M059J (cell line): ENCODE measurements around the gene STRBP. TPM values are rescaled to one million over a fixed set of nuclear protein-coding genes. Genes with fewer than 3 reads are reported as not detected.
A peak's percentile ranks its signal among the peaks of the same experiment; 100 is the strongest.
"Not testable (repeated sequence)": the region's sequence is repeated elsewhere in the genome, so short reads cannot be mapped to it uniquely, and the experiment has no call there.

Source experiments
- DNase-seq: peaks from one replicate; pipeline ENCODE4 v3.0.0-alpha.2; 2012; ENCODE audit warnings: low read depth
- total RNA-seq: library from RNA; depleted of rRNA; stranded (reverse); fragments of >200 nt; shearing (Covaris generic); gene quantifications from 2 replicates; pipeline ENCODE4 v1.2.3, GENCODE V29; 2014

Gene STRBP
- total RNA-seq, 1 experiment from 2014 or later = 17.9 TPM

DNA sequence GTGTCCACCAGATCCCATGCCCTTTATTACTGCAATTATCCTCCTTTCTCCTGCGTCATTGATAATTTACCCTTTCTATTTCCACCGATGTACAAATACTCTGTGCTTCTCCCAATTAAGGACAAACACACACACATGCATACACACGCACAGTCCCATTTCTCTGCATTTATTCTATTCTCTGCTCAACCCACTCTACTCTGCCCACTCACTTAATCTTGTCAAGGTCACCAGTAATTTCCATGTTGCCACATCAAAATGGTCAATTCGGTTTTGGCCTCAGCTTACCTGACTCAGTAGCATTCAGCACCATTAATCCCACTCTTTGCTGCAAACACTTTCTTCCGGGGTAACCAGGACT is 14.6 kb upstream of the STRBP start:
- DNase-seq = no peak

GRCh38 chr9:123282362-123283047 is 14.1 kb upstream of the STRBP start:
- DNase-seq = peak; percentile 81

- DNase-seq = no peak
Observed at GRCh38 chr9:123281659-123282350, 13.4 kb upstream of the STRBP start.

DNA sequence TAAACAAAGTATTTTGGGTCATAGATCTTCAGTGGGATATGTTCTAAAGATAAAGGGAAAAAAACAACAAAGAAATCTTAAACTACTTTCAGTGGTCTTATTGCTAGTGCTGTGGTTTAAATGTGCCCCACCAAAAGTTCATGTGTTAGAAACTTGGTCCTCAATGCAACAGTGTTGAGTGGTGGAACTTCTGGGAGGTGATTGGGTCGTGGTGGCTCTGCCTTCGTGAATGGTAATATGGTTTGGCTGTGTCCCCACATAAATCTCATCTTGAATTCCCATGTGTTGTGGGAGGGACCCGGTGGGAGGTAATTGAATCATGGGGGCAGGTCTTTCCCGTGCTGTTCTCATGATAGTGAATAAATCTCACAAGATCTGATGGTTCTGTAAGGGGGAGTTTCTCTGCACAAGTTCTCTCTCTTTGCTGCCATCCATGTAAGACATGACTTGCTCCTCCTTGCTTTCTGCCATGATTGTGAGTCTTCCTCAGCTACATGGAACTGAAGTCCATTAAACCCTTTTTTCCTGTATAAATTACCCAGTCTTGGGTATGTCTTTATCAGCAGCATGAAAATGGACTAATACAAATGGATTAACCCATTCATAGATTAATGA is 10.6 kb upstream of the STRBP start:
- DNase-seq = not testable (repeated sequence)

GRCh38 chr9:123278361-123278760 is 10.0 kb upstream of the STRBP start:
- DNase-seq = no peak

DNA sequence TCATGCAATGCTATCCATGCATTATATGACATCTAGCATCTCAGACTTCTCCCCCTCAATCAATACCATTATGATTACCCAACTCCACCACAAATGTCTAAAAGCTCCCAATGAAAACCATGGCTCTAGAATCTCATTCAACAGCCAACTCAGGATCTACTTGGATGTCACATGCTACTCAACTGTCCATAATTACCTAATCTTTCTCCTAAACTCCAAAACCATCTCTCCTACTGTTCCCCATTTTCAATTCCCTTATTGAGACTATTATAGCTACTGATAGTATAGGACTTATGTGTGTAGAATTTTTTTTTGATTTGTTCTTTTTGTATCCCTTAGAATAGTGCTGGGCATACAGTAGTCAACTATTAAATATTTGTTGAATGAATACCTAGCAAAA is 8.2 kb upstream of the STRBP start:
- DNase-seq = no peak

DNA sequence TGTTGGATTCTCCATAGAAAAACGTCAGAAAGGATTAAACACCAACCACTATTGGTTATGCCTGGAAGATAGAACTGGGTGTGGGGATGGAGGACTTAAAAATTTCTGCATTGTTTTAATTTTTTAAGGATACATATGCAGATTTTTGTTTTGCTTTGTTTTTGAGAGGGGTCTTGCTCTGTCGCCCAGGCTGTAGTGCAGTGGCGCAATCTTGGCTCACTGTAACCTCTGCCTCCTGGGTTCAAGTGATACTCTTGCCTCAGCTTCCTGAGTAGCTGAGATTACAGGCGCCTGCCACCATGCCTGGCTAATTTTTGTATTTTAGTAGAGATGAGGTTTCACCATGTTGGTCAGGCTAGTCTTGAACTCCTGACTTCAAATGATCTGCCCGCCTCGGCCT is 2.7 kb upstream of the STRBP start:
- DNase-seq = not testable (repeated sequence)

- no peak for DNase-seq
Observed at GRCh38 chr9:123269281-123269680, 895 bp upstream of the STRBP start.

GRCh38 chr9:123268199-123268464 is 254 bp downstream of the STRBP start:
- DNase-seq = peak; percentile 29

- no peak for DNase-seq
Observed at GRCh38 chr9:123267481-123268198, 746 bp downstream of the STRBP start.

DNA sequence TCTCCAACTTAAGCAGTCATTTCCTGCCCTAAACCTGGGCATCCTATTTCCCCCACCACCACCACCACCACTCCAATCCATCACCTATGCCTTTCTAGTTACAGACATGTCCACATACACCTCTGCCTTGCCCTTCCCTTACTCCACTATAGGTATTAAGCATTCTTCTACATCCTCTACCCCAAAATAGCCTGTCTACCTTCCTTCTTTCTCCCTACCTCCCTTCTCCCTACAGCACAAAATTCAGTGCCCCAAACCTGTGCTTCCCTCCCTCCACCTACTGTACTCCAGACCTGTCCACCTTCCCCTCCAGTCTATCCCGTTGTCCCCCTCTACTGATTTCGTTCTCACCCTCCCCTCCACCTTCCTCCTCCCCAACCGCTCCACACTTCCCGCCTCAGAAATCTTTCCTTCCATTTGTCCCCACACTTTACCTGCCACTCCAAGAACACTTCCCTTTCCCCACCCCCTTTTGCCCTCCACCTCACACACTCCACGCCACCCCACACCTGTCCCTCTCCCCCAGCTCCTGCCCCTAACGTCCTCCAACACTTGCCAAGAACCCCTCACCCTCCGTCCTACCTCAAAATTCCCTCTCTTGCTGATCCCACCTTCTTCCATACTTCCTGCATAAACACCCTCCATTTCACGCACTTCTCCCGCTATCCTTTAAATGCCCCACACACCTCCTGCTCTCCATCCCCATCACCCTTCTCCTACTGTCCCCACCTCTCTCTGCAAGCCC is 1.6 kb downstream of the STRBP start:
- DNase-seq = no peak

GRCh38 chr9:123265833-123266232 is 2.6 kb downstream of the STRBP start:
- no peak for DNase-seq

GRCh38 chr9:123263227-123263626 is 5.2 kb downstream of the STRBP start:
- DNase-seq = no peak

DNA sequence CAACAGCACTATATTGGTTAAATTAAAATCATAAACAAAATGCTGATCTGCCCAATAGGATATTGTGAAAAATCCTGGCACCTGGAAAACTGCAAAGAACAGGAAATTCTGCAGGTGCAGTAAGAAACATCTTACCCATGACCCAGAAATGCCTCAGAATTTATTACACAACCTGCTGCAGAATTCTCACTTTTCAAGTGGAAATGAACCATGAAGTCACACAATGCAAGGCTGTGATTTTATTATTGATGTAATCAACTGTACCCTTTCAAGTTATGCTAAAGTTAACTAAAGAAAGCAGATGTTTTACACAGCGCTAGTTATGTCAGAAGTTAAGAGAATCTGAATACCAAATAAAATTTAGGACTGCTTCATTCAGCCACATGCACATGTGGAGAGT is 6.0 kb downstream of the STRBP start:
- DNase-seq = no peak

DNA sequence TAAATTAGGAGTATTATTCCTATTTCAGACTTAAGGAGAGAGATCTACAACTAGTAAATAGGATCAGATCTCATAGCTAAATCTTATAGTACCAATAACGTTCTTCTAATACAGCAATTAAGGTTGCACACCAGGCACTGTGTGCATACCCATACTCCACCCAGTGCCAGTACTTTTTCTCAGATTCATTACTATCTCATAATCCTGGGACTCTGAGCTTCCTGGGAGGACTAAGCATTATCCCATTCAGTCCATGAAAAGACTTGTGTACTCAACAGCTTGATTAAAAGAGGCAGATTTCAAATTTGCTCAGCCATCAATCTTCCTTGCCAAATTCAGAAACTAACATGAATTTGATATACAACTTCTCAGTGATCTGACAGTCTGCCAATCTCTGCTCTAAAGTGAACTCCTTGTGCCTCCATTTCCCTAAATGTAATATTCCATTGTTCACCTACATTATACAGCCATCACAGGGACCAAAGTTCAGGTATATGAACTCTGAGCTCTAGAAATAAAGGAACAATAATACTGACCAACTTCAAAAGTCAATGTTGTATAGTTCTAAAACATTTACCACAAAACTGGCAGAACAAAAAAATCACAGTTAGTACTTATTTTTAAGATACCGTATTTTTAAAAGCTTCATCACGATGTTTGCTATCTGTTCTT is 7.2 kb downstream of the STRBP start:
- DNase-seq = no peak

DNA sequence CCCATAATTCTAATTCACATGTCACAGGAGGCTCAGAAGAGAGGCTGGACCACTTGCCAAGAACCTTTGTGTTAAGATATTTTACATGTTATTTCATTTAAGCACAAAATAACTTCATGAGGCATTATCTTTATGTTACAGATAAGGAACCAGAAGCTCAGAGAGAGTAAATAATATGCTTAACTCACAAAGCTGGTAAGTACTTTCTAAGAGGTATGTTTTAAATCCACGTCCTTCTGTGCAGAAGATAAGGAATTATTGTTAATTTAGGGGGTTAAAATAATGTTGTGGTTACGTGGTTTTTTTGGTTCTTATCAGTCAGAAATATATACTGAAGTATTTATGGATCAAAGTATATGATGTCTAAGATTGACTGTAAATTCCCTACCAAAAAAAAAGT is 8.0 kb downstream of the STRBP start:
- DNase-seq = no peak

GRCh38 chr9:123257276-123257675 is 11.1 kb downstream of the STRBP start:
- DNase-seq = no peak

DNA sequence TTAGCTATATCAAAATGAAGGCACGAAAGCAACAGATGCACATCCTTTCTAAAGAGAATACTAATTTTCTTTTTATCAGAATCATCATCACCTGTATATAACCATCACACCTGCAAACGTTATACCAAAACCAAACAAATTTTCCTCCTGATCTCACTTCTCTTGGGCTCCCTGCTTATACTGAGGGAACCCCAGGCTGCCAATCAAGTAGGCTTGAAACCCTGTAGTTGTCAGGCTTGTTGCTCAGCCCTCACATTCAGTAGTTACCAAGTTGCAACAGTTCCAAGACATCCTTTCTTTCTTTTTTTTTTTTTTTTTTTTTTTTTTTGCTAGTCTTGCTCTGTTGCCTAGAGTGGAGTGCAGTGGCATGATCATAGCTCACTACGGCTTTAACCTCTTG is 12.7 kb downstream of the STRBP start:
- no peak for DNase-seq

DNA sequence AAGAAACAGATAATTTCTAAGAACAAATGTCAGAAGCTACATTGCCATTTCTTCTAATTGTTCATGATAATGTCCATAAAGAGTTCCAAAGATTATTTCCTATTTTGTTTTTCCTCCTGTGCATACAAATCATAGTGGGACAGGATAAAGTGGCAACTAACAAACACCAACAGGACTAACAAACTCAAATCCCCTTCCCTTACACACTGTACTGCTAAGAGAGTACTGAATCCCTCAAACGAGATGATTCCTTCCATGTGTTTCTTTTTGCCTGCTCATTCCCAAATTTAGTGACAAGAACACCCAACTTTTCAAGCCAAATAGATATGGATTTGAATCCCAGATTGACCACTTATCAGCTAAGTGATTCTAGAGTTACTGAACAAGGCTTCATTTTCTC is 15.2 kb downstream of the STRBP start:
- DNase-seq = no peak

DNA sequence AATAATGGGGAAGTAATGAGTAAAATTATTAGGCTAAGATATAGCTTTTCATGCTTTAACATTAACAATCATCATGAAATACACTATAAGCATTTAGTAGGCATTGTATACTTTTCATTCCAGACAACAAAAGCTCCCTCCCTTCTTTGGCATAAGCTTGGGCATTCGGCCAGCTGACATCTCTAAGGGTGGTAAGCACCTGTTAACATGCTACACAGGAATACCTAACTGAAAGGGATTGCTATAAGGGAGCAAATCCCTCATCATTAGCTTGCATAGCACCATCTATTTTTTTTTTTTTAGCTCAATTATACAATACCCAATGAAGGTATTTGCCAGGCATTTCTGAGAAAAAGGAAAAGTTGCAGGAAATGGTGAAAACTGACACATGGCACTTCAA is 16.6 kb downstream of the STRBP start:
- DNase-seq = no peak

- DNase-seq = no peak
Observed at GRCh38 chr9:123251324-123251723, 17.1 kb downstream of the STRBP start.

- no peak for DNase-seq
Observed at GRCh38 chr9:123250504-123250903, 17.9 kb downstream of the STRBP start.
